Lower leg skin (tissue), 3 donors: Measurements from ENCODE around the gene CCDC33.

Experiments used
- CTCF ChIP-seq, 3 donors: fragments of 450-650 bp; IDR thresholded peaks; one replicate each; pipeline ENCODE4 v1.5.1; 2016; ENCODE audit warnings: antibody characterized with exemption in 3 of 3, mild to moderate bottlenecking in 3 of 3, moderate library complexity in 2 of 3
- POLR2A ChIP-seq, 2 donors: fragments of 450-650 bp; IDR thresholded peaks; one replicate each; pipeline ENCODE4 v1.6.1; 2016 to 2017; ENCODE audit warnings: antibody characterized with exemption in 2 of 2, mild to moderate bottlenecking in 1 of 2, moderate library complexity in 1 of 2

- TF ChIP-seq CTCF (IDR thresholded peaks at IDR 0.05): no peak
- TF ChIP-seq POLR2A (IDR thresholded peaks at IDR 0.05): no peak
These were observed 64.1 kb downstream of the CCDC33 start for GRCh38 chr15:74300057-74300795.
